B cell (primary cell): Measurements from ENCODE around the gene ZNF79. TPM values are rescaled to one million over a fixed set of nuclear protein-coding genes. Genes with fewer than 3 reads are reported as not detected.
A peak's percentile ranks its signal among the peaks of the same experiment; 100 is the strongest.

ENCODE experiments used
- ATAC-seq: fragments of 200-7000 bp; cut with Tn5 transposase; one replicate; pipeline ENCODE4 v1.10.0; 2021; ENCODE audit warnings: low read depth, mild to moderate bottlenecking, moderate number of reproducible peaks, moderate library complexity
- CTCF ChIA-PET: fragments of 350-600 bp; sonication (Branson Sonifier 250); formaldehyde crosslinking; loops from one replicate; lab custom pipeline; 2021; ENCODE audit warnings: antibody characterized with exemption, inconsistent platforms; lab: Charles Lee
- POLR2A ChIA-PET: fragments of 350-600 bp; sonication (Branson Sonifier 250); formaldehyde crosslinking; loops from one replicate; lab custom pipeline; 2021; ENCODE audit warnings: antibody characterized with exemption; lab: Charles Lee
- DNase-seq: peaks from one replicate; pipeline ENCODE4 v3.0.0; 2013
- H2AFZ ChIP-seq: 2 replicates; pipeline ENCODE4 v1.6.1; 2012; ENCODE audit warnings: mild to moderate bottlenecking, low read depth, low read length; ENCODE audit not compliant: insufficient read depth, poor library complexity, severe bottlenecking
- H3K27ac ChIP-seq, 2 donors: 1 replicate in 1 of 2; 2 replicates in 1 of 2; pipeline ENCODE4 v1.5.1; 2012 to 2013; ENCODE audit warnings: low read length in 2 of 2, mild to moderate bottlenecking in 2 of 2, moderate library complexity in 1 of 2
- H3K27me3 ChIP-seq, 4 experiments: fragments of 200-600 bp in 1 of 4; sonication (generic) in 1 of 4; replicated peaks in 1 of 4; 1 replicate in 2 of 4; 2 replicates in 2 of 4; pipeline versions ENCODE4 v1.6.1 to v1.7.0; 2013 to 2016; ENCODE audit warnings: low read length in 3 of 4, mild to moderate bottlenecking in 2 of 4, mixed read lengths in 1 of 4, moderate library complexity in 1 of 4; ENCODE audit not compliant: insufficient read depth in 4 of 4, control insufficient read depth in 3 of 4; ENCODE audit errors: control extremely low read depth in 1 of 4
- H3K36me3 ChIP-seq, 2 experiments: replicated peaks in 1 of 2; 1 replicate in 1 of 2; 2 replicates in 1 of 2; pipeline versions ENCODE4 v1.6.1 to v1.7.1; 2013; ENCODE audit warnings: low read length in 1 of 2; ENCODE audit not compliant: insufficient read depth in 2 of 2, control insufficient read depth in 1 of 2; ENCODE audit errors: control extremely low read depth in 1 of 2, extremely low read depth in 1 of 2
- H3K4me1 ChIP-seq, 2 donors: fragments of 200-600 bp in 1 of 2; sonication (generic) in 1 of 2; 1 replicate in 1 of 2; 2 replicates in 1 of 2; pipeline versions ENCODE4 v1.5.1 to v1.6.1; 2013 to 2017; ENCODE audit warnings: low read length in 2 of 2; ENCODE audit not compliant: control insufficient read depth in 2 of 2, insufficient read depth in 2 of 2
- H3K4me2 ChIP-seq: replicated peaks from 2 replicates; pipeline ENCODE3; 2012; ENCODE audit warnings: mild to moderate bottlenecking, low read depth, low read length; ENCODE audit not compliant: poor library complexity, severe bottlenecking
- H3K4me3 ChIP-seq, 5 experiments: fragments of 200-600 bp in 1 of 5; sonication (generic) in 1 of 5; 1 replicate in 3 of 5; 2 replicates in 2 of 5; pipeline versions ENCODE4 v1.5.1 to v1.7.0; 2011 to 2016; ENCODE audit warnings: low read length in 4 of 5, mild to moderate bottlenecking in 4 of 5, low read depth in 2 of 5, control low read depth in 1 of 5, moderate library complexity in 1 of 5; ENCODE audit not compliant: insufficient read depth in 1 of 5; ENCODE audit errors: control extremely low read depth in 1 of 5, extremely low read depth in 1 of 5
- H3K79me2 ChIP-seq: fragments of 200-600 bp; sonication (generic); one replicate; pipeline ENCODE4 v1.6.0; 2016; ENCODE audit warnings: low read length; ENCODE audit not compliant: control insufficient read depth, insufficient read depth
- H3K9ac ChIP-seq: fragments of 200-600 bp; sonication (generic); 2 replicates; pipeline ENCODE4 v1.6.1; 2017; ENCODE audit warnings: mild to moderate bottlenecking, low read length, moderate library complexity
- H3K9me3 ChIP-seq, 3 donors: one replicate each; pipeline versions ENCODE4 v1.6.1 to v1.7.1; 2013; ENCODE audit warnings: low read length in 2 of 3; ENCODE audit not compliant: control insufficient read depth in 2 of 3, insufficient read depth in 1 of 3; ENCODE audit errors: control extremely low read depth in 1 of 3
- H4K20me1 ChIP-seq: 2 replicates; pipeline ENCODE4 v1.6.0; 2012; ENCODE audit warnings: mild to moderate bottlenecking, low read length; ENCODE audit not compliant: insufficient read depth, control insufficient read depth, poor library complexity, severe bottlenecking
- H3K27ac Mint-ChIP-seq: one replicate; pipeline ENCODE4 v1.8.0; 2021; ENCODE audit warnings: mixed read lengths
- H3K27me3 Mint-ChIP-seq: one replicate; pipeline ENCODE4 v1.8.0; 2021; ENCODE audit warnings: mixed read lengths
- H3K4me1 Mint-ChIP-seq: one replicate; pipeline ENCODE4 v1.8.0; 2021; ENCODE audit warnings: mixed read lengths
- H3K4me3 Mint-ChIP-seq: one replicate; pipeline ENCODE4 v1.8.0; 2021; ENCODE audit warnings: mixed read lengths
- H3K9me3 Mint-ChIP-seq: one replicate; pipeline ENCODE4 v1.8.0; 2022; ENCODE audit warnings: mixed read lengths; ENCODE audit not compliant: insufficient read depth
- CTCF ChIP-seq: fragments of 200-600 bp; IDR thresholded peaks from one replicate; pipeline ENCODE4 v1.8.0; 2022; ENCODE audit warnings: antibody characterized with exemption, mild to moderate bottlenecking
- EZH2 ChIP-seq: IDR thresholded peaks from 2 replicates; pipeline ENCODE4 v1.6.1; 2012; ENCODE audit warnings: borderline replicate concordance, low read depth, mild to moderate bottlenecking, moderate library complexity, low read length; ENCODE audit not compliant: insufficient read depth, poor library complexity, severe bottlenecking
- WGBS: methylation state at CpG from one replicate; pipeline ENCODE4 v1.1.5; 2013; ENCODE audit warnings: missing lambda C conversion rate; ENCODE audit not compliant: insufficient coverage; 5-methylcytosine and 5-hydroxymethylcytosine counted together
- intact Hi-C: fragments of 100-400 bp; cut with micrococcal nuclease; formaldehyde crosslinking; loops from one replicate; pipeline ENCODE4 v1.10.0; 2022
- polyA plus RNA-seq: library from polyadenylated mRNA; depleted of rRNA; stranded (reverse); fragments of >200 nt; gene quantifications from 2 replicates; pipeline ENCODE4 v1.2.3, GENCODE V29; 2012
- total RNA-seq, 2 donors: library from RNA; stranded (reverse); fragments of 120-200 nt in 1 of 2; gene quantifications; 1 replicate in 1 of 2; 2 replicates in 1 of 2; pipeline versions ENCODE4 v1.2.3 to v1.2.4, GENCODE V29; 2013 to 2022

ZNF79 gene
- total and polyA plus RNA-seq, 2 donors (not counting 1 experiment from before 2014, with no cell fraction given), result 4.8 to 16.1 TPM

GRCh38 chr9:127447416-127448111 lies 23.4 kb downstream of the ZNF79 start:
- ChIA-PET CTCF (interaction anchor here (0.7 kb wide), 1 partner anchor 712 kb away, joined by 3 read pairs; no protein-coding TSS in a partner anchor), POLR2A (no interaction called here)
- Histone ChIP-seq H2AFZ (no peak overlapping the region), H3K4me3 (no peak overlapping the region), H3K4me1 (peaks cover 21 to 29% of the 10 kb centered on the region in 2 donors), H3K79me2 (peaks cover 21% of the 10 kb centered on the region), H3K27ac (peak overlapping the region in 1 of 2 donors; percentile 38), H3K36me3 (peaks cover 1 to 74% of the 10 kb centered on the region in 2 experiments), H4K20me1 (peaks cover 48% of the 10 kb centered on the region), H3K9ac (no peak overlapping the region), H3K4me2 (no peak overlapping the region), H3K9me3 (peaks cover 0 to 6% (median 0%) of the 10 kb centered on the region in 3 donors), H3K27me3 (no peaks in the 10 kb centered on the region)
- H3K4me1 Mint-ChIP-seq, result peaks cover 46% of the 10 kb centered on the region
- ATAC-seq (no peak), DNase-seq (no peak)
- WGBS, result 86% methylated on average over 3 of the region's 7 CpGs
- TF ChIP-seq CTCF (no peak), EZH2 (no peak)
- no peak overlapping the region for H3K4me3 Mint-ChIP-seq
- no peaks in the 10 kb centered on the region for H3K27me3 Mint-ChIP-seq
- intact Hi-C loops, result no loop called here
- no peaks in the 10 kb centered on the region for H3K9me3 Mint-ChIP-seq
- H3K27ac Mint-ChIP-seq, result no peak overlapping the region

GRCh38 chr9:127448112-127448805 lies 24.1 kb downstream of the ZNF79 start:
- Histone ChIP-seq H3K4me1 (peaks cover 22 to 33% of the 10 kb centered on the region in 2 donors), H3K27me3 (no peaks in the 10 kb centered on the region), H3K36me3 (peaks cover 1 to 70% of the 10 kb centered on the region in 2 experiments), H3K4me3 (no peak overlapping the region), H3K4me2 (no peak overlapping the region), H3K9ac (no peak overlapping the region), H3K27ac (peak overlapping the region in 1 of 2 donors; percentile 85), H3K9me3 (peaks cover 0 to 6% (median 0%) of the 10 kb centered on the region in 3 donors), H2AFZ (no peak overlapping the region), H3K79me2 (peaks cover 21% of the 10 kb centered on the region), H4K20me1 (peaks cover 48% of the 10 kb centered on the region)
- no peaks in the 10 kb centered on the region for H3K27me3 Mint-ChIP-seq
- no peak for TF ChIP-seq EZH2
- TF ChIP-seq CTCF, result no peak
- 94% methylated on average over 8 of the region's 8 CpGs for WGBS
- ChIA-PET CTCF (interaction anchor here (0.7 kb wide), 1 partner anchor 711 kb away, joined by 3 read pairs; no protein-coding TSS in a partner anchor), POLR2A (interaction anchor here (0.6 kb wide), 1 partner anchor 438 kb away, joined by 3 read pairs; no protein-coding TSS in a partner anchor)
- peak overlapping the region; percentile 47 for H3K4me3 Mint-ChIP-seq
- ATAC-seq (no peak), DNase-seq (no peak)
- peak overlapping the region; percentile 98 for H3K27ac Mint-ChIP-seq
- H3K9me3 Mint-ChIP-seq, result no peaks in the 10 kb centered on the region
- intact Hi-C loops, result no loop called here
- peaks cover 48% of the 10 kb centered on the region for H3K4me1 Mint-ChIP-seq
